ENCODE measurements around the gene SSTR4. TPM values are rescaled to one million over a fixed set of nuclear protein-coding genes. Genes with fewer than 3 reads are reported as not detected.

The SSTR4 gene
- total RNA-seq, 1 donor from 2014 or later, result not detected

- intact Hi-C loops (cut with micrococcal nuclease), result no loop called here
These were observed 30.4 kb downstream of the SSTR4 start for GRCh38 chr20:23065266-23066201.

GRCh38 chr20:23066772-23067171 lies 31.7 kb downstream of the SSTR4 start:
- intact Hi-C loops (cut with micrococcal nuclease), result no loop called here

GRCh38 chr20:23068283-23068682 lies 33.2 kb downstream of the SSTR4 start:
- intact Hi-C loops (cut with micrococcal nuclease), result no loop called here

GRCh38 chr20:23069108-23069507 lies 34.0 kb downstream of the SSTR4 start:
- intact Hi-C loops (cut with micrococcal nuclease), result no loop called here

GRCh38 chr20:23071398-23071797 lies 36.3 kb downstream of the SSTR4 start:
- intact Hi-C loops (cut with micrococcal nuclease), result no loop called here

GRCh38 chr20:23071996-23072395 lies 36.9 kb downstream of the SSTR4 start:
- intact Hi-C loops (cut with micrococcal nuclease), result no loop called here

- intact Hi-C loops (cut with micrococcal nuclease), result no loop called here
These were observed 37.9 kb downstream of the SSTR4 start for GRCh38 chr20:23072892-23073586.

GRCh38 chr20:23074052-23074451 lies 38.9 kb downstream of the SSTR4 start:
- intact Hi-C loops (cut with micrococcal nuclease), result no loop called here

- intact Hi-C loops (cut with micrococcal nuclease), result no loop called here
These were observed 42.2 kb downstream of the SSTR4 start for GRCh38 chr20:23077277-23077676.

GRCh38 chr20:23078351-23079015 lies 43.4 kb downstream of the SSTR4 start:
- intact Hi-C loops (cut with micrococcal nuclease), result no loop called here

GRCh38 chr20:23079016-23079351 lies 43.9 kb downstream of the SSTR4 start:
- intact Hi-C loops (cut with micrococcal nuclease), result no loop called here

GRCh38 chr20:23079926-23080325 lies 44.8 kb downstream of the SSTR4 start:
- intact Hi-C loops (cut with micrococcal nuclease), result no loop called here

- intact Hi-C loops (cut with micrococcal nuclease), result no loop called here
These were observed 45.4 kb downstream of the SSTR4 start for GRCh38 chr20:23080521-23080920.

- intact Hi-C loops (cut with micrococcal nuclease), result no loop called here
These were observed 46.2 kb downstream of the SSTR4 start for GRCh38 chr20:23081263-23081819.

- intact Hi-C loops (cut with micrococcal nuclease), result no loop called here
These were observed 47.9 kb downstream of the SSTR4 start for GRCh38 chr20:23082846-23083552.

GRCh38 chr20:23083553-23084220 lies 48.6 kb downstream of the SSTR4 start:
- intact Hi-C loops (cut with micrococcal nuclease), result no loop called here

- intact Hi-C loops (cut with micrococcal nuclease), result no loop called here
These were observed 49.3 kb downstream of the SSTR4 start for GRCh38 chr20:23084282-23084844.

GRCh38 chr20:23084845-23085365 lies 49.8 kb downstream of the SSTR4 start:
- intact Hi-C loops (cut with micrococcal nuclease), result no loop called here

- intact Hi-C loops (cut with micrococcal nuclease), result no loop called here
These were observed 50.4 kb downstream of the SSTR4 start for GRCh38 chr20:23085436-23086055.

All from T-helper 2 cell treated with Interferon-gamma antibody and Interleukin-4, amounts not matched to agents 100 ng/mL and 5 ng/mL, for 36 hours (primary cell).